ENCODE results near the gene NFIA.

- no peak for TF ChIP-seq POLR2AphosphoS5 (IDR thresholded peaks at IDR 0.05)
- no peak for TF ChIP-seq POLR2A (IDR thresholded peaks at IDR 0.05; ENCODE audit: low read depth)
- no peak for TF ChIP-seq CTCF (IDR thresholded peaks at IDR 0.05)
Observed at GRCh38 chr1:61285371-61285885, 203.1 kb downstream of the NFIA start.

Data from esophagus muscularis mucosa (tissue), 3 donors.